Ovary (tissue), 3 donors: ENCODE data around the gene TIGD2.

Experiments used
- CTCF ChIP-seq, 3 donors: fragments of 450-650 bp in 2 of 3; fragments of 200-600 bp in 1 of 3; IDR thresholded peaks; one replicate each; pipeline versions ENCODE4 v1.5.1 to v1.8.0; 2016 to 2022; ENCODE audit warnings: antibody characterized with exemption in 3 of 3, mild to moderate bottlenecking in 1 of 3
- EP300 ChIP-seq: sonication (generic); formaldehyde crosslinking; IDR thresholded peaks from one replicate; pipeline ENCODE4 v1.6.1; 2017; ENCODE audit warnings: antibody characterized with exemption
- donor health status: DM: no; HTN: no; CAD: no.

GRCh38 chr4:89119836-89120235 is 8.5 kb downstream of the TIGD2 start:
- no peak for TF ChIP-seq EP300
- no peak for TF ChIP-seq CTCF (IDR thresholded peaks at IDR 0.05)
